HepG2 (cell line): ENCODE measurements around the gene PGAP3. TPM values are rescaled to one million over a fixed set of nuclear protein-coding genes. Genes with fewer than 3 reads are reported as not detected.

Source experiments
- ARHGAP35 ChIP-seq: sonication (generic); formaldehyde crosslinking; IDR thresholded peaks from 2 replicates; pipeline ENCODE4 v1.9.0; 2022; ENCODE audit warnings: mild to moderate bottlenecking, inconsistent platforms, moderate library complexity, missing genetic modification reagents, borderline replicate concordance
- EHMT2 ChIP-seq: fragments of 200-600 bp; sonication (generic); IDR thresholded peaks from 2 replicates; pipeline ENCODE4 v1.7.0; 2017; ENCODE audit warnings: antibody characterized with exemption, low read depth, low read length, borderline replicate concordance
- LCORL ChIP-seq, 2 experiments: fragments of 450-650 bp in 1 of 2; sonication (generic) in 1 of 2; formaldehyde crosslinking in 1 of 2; IDR thresholded peaks; 2 replicates each; pipeline versions ENCODE4 v1.5.0 to v1.6.1; 2017 to 2020; ENCODE audit warnings: antibody characterized with exemption in 1 of 2, missing genetic modification reagents in 1 of 2
- NBN ChIP-seq: fragments of 450-650 bp; conservative IDR thresholded peaks from 2 replicates; pipeline ENCODE4 v1.6.1; 2017
- THYN1 ChIP-seq: sonication (generic); formaldehyde crosslinking; IDR thresholded peaks from 2 replicates; pipeline ENCODE4 v1.8.1; 2023; ENCODE audit warnings: low read depth, mild to moderate bottlenecking, moderate library complexity, missing genetic modification reagents, borderline replicate concordance
- ZNF530 ChIP-seq: sonication (generic); formaldehyde crosslinking; IDR thresholded peaks from 2 replicates; pipeline ENCODE4 v1.5.0; 2020; ENCODE audit warnings: low read depth, mild to moderate bottlenecking, missing genetic modification reagents
- ZNF883 ChIP-seq: sonication (generic); formaldehyde crosslinking; IDR thresholded peaks from 2 replicates; pipeline ENCODE4 v1.5.1; 2020; ENCODE audit warnings: mild to moderate bottlenecking, missing genetic modification reagents; ENCODE audit errors: not compliant biosample characterization
- polyA plus RNA-seq, 8 experiments: library from polyadenylated mRNA; depleted of rRNA in 3 of 8; stranded (reverse) in 7 of 8; unstranded in 1 of 8; fragments of >200 nt; fragmentation: Illumina TruSeq in 4 of 8; extraction: Trizol in 4 of 8; gene quantifications; 2 replicates each; pipeline versions ENCODE4 v1.2.1 to v1.2.3, GENCODE V29; 2011 to 2016; ENCODE audit warnings: low read depth in 4 of 8, missing spikeins in 1 of 8, mixed read lengths in 1 of 8; ENCODE audit not compliant: insufficient read depth in 1 of 8
- total RNA-seq, 5 experiments: library from RNA; depleted of rRNA; stranded (reverse); fragments of >200 nt; fragmentation: Illumina TruSeq; extraction: Trizol; gene quantifications; 2 replicates each; pipeline ENCODE4 v1.2.3, GENCODE V29; 2016; ENCODE audit warnings: low read depth in 1 of 5
- TF ChIP-seq, protein P1 (sequence below): fragments of 450-650 bp; IDR thresholded peaks from 2 replicates; pipeline ENCODE4 v1.6.1; 2017
- TF ChIP-seq, protein P2 (sequence below): sonication (generic); formaldehyde crosslinking; IDR thresholded peaks from 2 replicates; pipeline ENCODE4 v1.5.0; 2020; ENCODE audit warnings: mild to moderate bottlenecking, missing genetic modification reagents, borderline replicate concordance
- TF ChIP-seq, protein P3 (sequence below): sonication (generic); formaldehyde crosslinking; IDR thresholded peaks from 2 replicates; pipeline ENCODE4 v1.5.1; 2020; ENCODE audit warnings: mild to moderate bottlenecking, missing genetic modification reagents, borderline replicate concordance

PGAP3 gene
- total and polyA plus RNA-seq, 2 of the 13 experiments (the other 11 are each of a cell fraction or from before 2014, with no cell fraction given): 11.9 to 14.6 TPM

DNA sequence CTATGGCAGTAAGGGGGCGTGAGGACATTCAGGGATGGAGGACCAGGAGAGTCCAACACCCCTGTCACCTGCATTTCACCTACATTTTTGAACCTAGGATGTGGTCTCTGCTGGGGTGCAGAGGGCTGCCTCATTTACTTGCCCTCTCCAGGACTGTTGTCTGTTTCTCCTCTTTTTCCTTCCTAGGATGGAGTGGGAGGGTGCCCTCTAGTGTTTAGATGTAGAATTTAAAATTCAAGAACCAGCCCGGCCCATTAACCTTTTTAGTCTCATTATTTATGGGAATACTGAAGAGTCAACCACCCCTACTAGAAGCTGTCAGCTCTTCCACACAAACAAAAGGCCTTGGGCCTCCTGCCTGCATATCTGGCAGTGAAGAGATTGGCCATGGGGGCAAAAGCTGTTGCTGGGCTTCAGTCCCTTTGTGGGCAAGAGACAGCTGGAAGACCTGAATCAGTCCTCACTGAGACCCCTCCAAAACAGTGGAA, 53.4 kb downstream of the PGAP3 start (continued):
- TF ChIP-seq EHMT2 (no peak), ZNF883 (no peak), LCORL (IDR thresholded peaks at IDR 0.05) (no peak), LCORL (CRISPR knock-in tag; IDR thresholded peaks at IDR 0.05) (no peak), THYN1 (CRISPR knock-in tag) (no peak), NBN (no peak), ZNF530 (no peak), ARHGAP35 (0 out of 2 replicates have a peak, but pooled peaks have one; percentile 28)
- TF ChIP-seq, protein P1, sequence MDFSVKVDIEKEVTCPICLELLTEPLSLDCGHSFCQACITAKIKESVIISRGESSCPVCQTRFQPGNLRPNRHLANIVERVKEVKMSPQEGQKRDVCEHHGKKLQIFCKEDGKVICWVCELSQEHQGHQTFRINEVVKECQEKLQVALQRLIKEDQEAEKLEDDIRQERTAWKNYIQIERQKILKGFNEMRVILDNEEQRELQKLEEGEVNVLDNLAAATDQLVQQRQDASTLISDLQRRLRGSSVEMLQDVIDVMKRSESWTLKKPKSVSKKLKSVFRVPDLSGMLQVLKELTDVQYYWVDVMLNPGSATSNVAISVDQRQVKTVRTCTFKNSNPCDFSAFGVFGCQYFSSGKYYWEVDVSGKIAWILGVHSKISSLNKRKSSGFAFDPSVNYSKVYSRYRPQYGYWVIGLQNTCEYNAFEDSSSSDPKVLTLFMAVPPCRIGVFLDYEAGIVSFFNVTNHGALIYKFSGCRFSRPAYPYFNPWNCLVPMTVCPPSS: no peak
- TF ChIP-seq, protein P2, sequence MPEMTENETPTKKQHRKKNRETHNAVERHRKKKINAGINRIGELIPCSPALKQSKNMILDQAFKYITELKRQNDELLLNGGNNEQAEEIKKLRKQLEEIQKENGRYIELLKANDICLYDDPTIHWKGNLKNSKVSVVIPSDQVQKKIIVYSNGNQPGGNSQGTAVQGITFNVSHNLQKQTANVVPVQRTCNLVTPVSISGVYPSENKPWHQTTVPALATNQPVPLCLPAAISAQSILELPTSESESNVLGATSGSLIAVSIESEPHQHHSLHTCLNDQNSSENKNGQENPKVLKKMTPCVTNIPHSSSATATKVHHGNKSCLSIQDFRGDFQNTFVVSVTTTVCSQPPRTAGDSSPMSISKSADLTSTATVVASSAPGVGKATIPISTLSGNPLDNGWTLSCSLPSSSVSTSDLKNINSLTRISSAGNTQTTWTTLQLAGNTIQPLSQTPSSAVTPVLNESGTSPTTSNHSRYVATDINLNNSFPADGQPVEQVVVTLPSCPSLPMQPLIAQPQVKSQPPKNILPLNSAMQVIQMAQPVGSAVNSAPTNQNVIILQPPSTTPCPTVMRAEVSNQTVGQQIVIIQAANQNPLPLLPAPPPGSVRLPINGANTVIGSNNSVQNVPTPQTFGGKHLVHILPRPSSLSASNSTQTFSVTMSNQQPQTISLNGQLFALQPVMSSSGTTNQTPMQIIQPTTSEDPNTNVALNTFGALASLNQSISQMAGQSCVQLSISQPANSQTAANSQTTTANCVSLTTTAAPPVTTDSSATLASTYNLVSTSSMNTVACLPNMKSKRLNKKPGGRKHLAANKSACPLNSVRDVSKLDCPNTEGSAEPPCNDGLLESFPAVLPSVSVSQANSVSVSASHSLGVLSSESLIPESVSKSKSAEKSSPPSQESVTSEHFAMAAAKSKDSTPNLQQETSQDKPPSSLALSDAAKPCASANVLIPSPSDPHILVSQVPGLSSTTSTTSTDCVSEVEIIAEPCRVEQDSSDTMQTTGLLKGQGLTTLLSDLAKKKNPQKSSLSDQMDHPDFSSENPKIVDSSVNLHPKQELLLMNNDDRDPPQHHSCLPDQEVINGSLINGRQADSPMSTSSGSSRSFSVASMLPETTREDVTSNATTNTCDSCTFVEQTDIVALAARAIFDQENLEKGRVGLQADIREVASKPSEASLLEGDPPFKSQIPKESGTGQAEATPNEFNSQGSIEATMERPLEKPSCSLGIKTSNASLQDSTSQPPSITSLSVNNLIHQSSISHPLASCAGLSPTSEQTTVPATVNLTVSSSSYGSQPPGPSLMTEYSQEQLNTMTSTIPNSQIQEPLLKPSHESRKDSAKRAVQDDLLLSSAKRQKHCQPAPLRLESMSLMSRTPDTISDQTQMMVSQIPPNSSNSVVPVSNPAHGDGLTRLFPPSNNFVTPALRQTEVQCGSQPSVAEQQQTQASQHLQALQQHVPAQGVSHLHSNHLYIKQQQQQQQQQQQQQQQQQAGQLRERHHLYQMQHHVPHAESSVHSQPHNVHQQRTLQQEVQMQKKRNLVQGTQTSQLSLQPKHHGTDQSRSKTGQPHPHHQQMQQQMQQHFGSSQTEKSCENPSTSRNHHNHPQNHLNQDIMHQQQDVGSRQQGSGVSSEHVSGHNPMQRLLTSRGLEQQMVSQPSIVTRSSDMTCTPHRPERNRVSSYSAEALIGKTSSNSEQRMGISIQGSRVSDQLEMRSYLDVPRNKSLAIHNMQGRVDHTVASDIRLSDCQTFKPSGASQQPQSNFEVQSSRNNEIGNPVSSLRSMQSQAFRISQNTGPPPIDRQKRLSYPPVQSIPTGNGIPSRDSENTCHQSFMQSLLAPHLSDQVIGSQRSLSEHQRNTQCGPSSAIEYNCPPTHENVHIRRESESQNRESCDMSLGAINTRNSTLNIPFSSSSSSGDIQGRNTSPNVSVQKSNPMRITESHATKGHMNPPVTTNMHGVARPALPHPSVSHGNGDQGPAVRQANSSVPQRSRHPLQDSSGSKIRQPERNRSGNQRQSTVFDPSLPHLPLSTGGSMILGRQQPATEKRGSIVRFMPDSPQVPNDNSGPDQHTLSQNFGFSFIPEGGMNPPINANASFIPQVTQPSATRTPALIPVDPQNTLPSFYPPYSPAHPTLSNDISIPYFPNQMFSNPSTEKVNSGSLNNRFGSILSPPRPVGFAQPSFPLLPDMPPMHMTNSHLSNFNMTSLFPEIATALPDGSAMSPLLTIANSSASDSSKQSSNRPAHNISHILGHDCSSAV: no peak
- TF ChIP-seq, protein P3, sequence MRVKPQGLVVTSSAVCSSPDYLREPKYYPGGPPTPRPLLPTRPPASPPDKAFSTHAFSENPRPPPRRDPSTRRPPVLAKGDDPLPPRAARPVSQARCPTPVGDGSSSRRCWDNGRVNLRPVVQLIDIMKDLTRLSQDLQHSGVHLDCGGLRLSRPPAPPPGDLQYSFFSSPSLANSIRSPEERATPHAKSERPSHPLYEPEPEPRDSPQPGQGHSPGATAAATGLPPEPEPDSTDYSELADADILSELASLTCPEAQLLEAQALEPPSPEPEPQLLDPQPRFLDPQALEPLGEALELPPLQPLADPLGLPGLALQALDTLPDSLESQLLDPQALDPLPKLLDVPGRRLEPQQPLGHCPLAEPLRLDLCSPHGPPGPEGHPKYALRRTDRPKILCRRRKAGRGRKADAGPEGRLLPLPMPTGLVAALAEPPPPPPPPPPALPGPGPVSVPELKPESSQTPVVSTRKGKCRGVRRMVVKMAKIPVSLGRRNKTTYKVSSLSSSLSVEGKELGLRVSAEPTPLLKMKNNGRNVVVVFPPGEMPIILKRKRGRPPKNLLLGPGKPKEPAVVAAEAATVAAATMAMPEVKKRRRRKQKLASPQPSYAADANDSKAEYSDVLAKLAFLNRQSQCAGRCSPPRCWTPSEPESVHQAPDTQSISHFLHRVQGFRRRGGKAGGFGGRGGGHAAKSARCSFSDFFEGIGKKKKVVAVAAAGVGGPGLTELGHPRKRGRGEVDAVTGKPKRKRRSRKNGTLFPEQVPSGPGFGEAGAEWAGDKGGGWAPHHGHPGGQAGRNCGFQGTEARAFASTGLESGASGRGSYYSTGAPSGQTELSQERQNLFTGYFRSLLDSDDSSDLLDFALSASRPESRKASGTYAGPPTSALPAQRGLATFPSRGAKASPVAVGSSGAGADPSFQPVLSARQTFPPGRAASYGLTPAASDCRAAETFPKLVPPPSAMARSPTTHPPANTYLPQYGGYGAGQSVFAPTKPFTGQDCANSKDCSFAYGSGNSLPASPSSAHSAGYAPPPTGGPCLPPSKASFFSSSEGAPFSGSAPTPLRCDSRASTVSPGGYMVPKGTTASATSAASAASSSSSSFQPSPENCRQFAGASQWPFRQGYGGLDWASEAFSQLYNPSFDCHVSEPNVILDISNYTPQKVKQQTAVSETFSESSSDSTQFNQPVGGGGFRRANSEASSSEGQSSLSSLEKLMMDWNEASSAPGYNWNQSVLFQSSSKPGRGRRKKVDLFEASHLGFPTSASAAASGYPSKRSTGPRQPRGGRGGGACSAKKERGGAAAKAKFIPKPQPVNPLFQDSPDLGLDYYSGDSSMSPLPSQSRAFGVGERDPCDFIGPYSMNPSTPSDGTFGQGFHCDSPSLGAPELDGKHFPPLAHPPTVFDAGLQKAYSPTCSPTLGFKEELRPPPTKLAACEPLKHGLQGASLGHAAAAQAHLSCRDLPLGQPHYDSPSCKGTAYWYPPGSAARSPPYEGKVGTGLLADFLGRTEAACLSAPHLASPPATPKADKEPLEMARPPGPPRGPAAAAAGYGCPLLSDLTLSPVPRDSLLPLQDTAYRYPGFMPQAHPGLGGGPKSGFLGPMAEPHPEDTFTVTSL: no peak
